Keratinocyte (primary cell): ENCODE data around the gene RSPH9.

Experiments used
- EZH2 ChIP-seq: IDR thresholded peaks from one replicate; pipeline ENCODE4 v1.6.1; 2012; ENCODE audit warnings: inconsistent platforms, mild to moderate bottlenecking, low read length, moderate library complexity
- TF ChIP-seq, protein P1 (sequence below), 3 experiments: IDR thresholded peaks in 1 of 3; conservative IDR thresholded peaks in 1 of 3; optimal IDR thresholded peaks in 1 of 3; 2 replicates in 2 of 3; 3 replicates in 1 of 3; pipeline versions ENCODE3 to v1.5.1; 2011; ENCODE audit warnings: low read length in 3 of 3, mild to moderate bottlenecking in 3 of 3, moderate library complexity in 2 of 3, control low read depth in 1 of 3, inconsistent platforms in 1 of 3; ENCODE audit not compliant: insufficient read depth in 2 of 3; ENCODE audit errors: extremely low read depth in 1 of 3

GRCh38 chr6:43671801-43672690 is 27.2 kb downstream of the RSPH9 start:
- TF ChIP-seq, protein P1, sequence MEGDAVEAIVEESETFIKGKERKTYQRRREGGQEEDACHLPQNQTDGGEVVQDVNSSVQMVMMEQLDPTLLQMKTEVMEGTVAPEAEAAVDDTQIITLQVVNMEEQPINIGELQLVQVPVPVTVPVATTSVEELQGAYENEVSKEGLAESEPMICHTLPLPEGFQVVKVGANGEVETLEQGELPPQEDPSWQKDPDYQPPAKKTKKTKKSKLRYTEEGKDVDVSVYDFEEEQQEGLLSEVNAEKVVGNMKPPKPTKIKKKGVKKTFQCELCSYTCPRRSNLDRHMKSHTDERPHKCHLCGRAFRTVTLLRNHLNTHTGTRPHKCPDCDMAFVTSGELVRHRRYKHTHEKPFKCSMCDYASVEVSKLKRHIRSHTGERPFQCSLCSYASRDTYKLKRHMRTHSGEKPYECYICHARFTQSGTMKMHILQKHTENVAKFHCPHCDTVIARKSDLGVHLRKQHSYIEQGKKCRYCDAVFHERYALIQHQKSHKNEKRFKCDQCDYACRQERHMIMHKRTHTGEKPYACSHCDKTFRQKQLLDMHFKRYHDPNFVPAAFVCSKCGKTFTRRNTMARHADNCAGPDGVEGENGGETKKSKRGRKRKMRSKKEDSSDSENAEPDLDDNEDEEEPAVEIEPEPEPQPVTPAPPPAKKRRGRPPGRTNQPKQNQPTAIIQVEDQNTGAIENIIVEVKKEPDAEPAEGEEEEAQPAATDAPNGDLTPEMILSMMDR (optimal IDR thresholded peaks at IDR 0.05 in 1 of 3, IDR thresholded peaks at IDR 0.05 in 1 of 3, conservative IDR thresholded peaks at IDR 0.05 in 1 of 3; ENCODE audit: extremely low read depth in 1 of 3, insufficient read depth in 2 of 3, low read length in 3 of 3) = no peak
- TF ChIP-seq EZH2 = no peak
